Stomach (tissue), 9 donors: Measurements from ENCODE around the gene HECW1. TPM values are rescaled to one million over a fixed set of nuclear protein-coding genes. Genes with fewer than 3 reads are reported as not detected.

Experiments used
- DNase-seq, 2 donors: peaks; one replicate each; pipeline versions ENCODE4 v3.0.0 to v3.0.0-alpha.2; 2013 to 2019
- H3K27ac ChIP-seq, 5 donors: fragments of 200-600 bp in 4 of 5; sonication (generic) in 4 of 5; one replicate each; pipeline ENCODE4 v1.5.1; 2013 to 2019; ENCODE audit warnings: mild to moderate bottlenecking in 1 of 5, moderate library complexity in 1 of 5
- H3K27me3 ChIP-seq, 3 donors: fragments of 200-600 bp; sonication (generic); one replicate each; pipeline ENCODE4 v1.5.1; 2017 to 2019; ENCODE audit warnings: mixed run types in 1 of 3
- H3K36me3 ChIP-seq, 4 donors: fragments of 200-600 bp; sonication (generic); 1 replicate in 3 of 4; 2 replicates in 1 of 4; pipeline ENCODE4 v1.5.1; 2016 to 2019
- H3K4me1 ChIP-seq, 4 donors: fragments of 200-600 bp; sonication (generic); one replicate each; pipeline ENCODE4 v1.5.1; 2016 to 2019
- H3K4me3 ChIP-seq, 4 donors: fragments of 200-600 bp; sonication (generic) in 3 of 4; one replicate each; pipeline ENCODE4 v1.5.1; 2016 to 2019; ENCODE audit warnings: mild to moderate bottlenecking in 1 of 4
- H3K9me3 ChIP-seq, 4 donors: fragments of 200-600 bp; sonication (generic); one replicate each; pipeline ENCODE4 v1.5.1; 2016 to 2019
- CTCF ChIP-seq, 7 experiments: fragments of 450-650 bp in 4 of 7; fragments of 200-600 bp in 3 of 7; sonication (generic) in 3 of 7; IDR thresholded peaks; one replicate each; pipeline ENCODE4 v1.5.1; 2016 to 2019; ENCODE audit warnings: antibody characterized with exemption in 7 of 7, control low read depth in 2 of 7, mild to moderate bottlenecking in 1 of 7
- EP300 ChIP-seq: sonication (generic); formaldehyde crosslinking; IDR thresholded peaks from one replicate; pipeline ENCODE4 v1.6.1; 2017; ENCODE audit warnings: antibody characterized with exemption
- POLR2A ChIP-seq, 4 donors: fragments of 450-650 bp; IDR thresholded peaks; one replicate each; pipeline ENCODE4 v1.6.1; 2016; ENCODE audit warnings: antibody characterized with exemption in 4 of 4, control low read depth in 2 of 4, mild to moderate bottlenecking in 1 of 4, moderate library complexity in 1 of 4
- POLR2AphosphoS5 ChIP-seq, 3 donors: sonication (generic); formaldehyde crosslinking; IDR thresholded peaks; one replicate each; pipeline ENCODE4 v1.6.1; 2016; ENCODE audit warnings: antibody characterized with exemption in 3 of 3
- WGBS, 5 donors: extraction: QIAGEN DNeasy Blood & Tissue Kit in 3 of 5; methylation state at CpG; one replicate each; pipeline versions ENCODE4 v1.1.5 to v1.1.7; 2013 to 2018; 5-methylcytosine and 5-hydroxymethylcytosine counted together
- intact Hi-C: fragments of 100-400 bp; cut with DNase I; formaldehyde crosslinking; loops from one replicate; pipeline ENCODE4 v1.15.1; 2023; ENCODE audit warnings: low total_unique reads
- polyA plus RNA-seq, 3 donors: library from polyadenylated mRNA; stranded (reverse); fragments of 200-250 nt; gene quantifications; one replicate each; pipeline ENCODE4 v1.2.3, GENCODE V29; 2013
- total RNA-seq, 5 donors: library from RNA; depleted of rRNA; stranded (reverse); fragments of >200 nt; gene quantifications; one replicate each; pipeline versions ENCODE4 v1.1.0 to v1.2.3, GENCODE V29; 2014 to 2016
- donor health status: healthy with polysubstance abuse.
- donor health status: Bipolar disorder and iron deficiency.
- donor health status: healthy.

Gene HECW1
- total and polyA plus RNA-seq, 8 donors: 0.29 to 11.1 (median 1.4) TPM; not detected in 1

- H3K9me3 ChIP-seq: no peaks in the 10 kb centered on the region
- no peaks in the 10 kb centered on the region for H3K27me3 ChIP-seq
- no peak overlapping the region for H3K27ac ChIP-seq
- no peak for DNase-seq
- H3K4me1 ChIP-seq: no peaks in the 10 kb centered on the region
- no peak overlapping the region for H3K4me3 ChIP-seq
- intact Hi-C loops: no loop called here
- no peaks in the 10 kb centered on the region for H3K36me3 ChIP-seq
- 74 to 83% (median 77%) methylated on average over 9 of the region's 9 CpGs for WGBS, 5 donors
- TF ChIP-seq CTCF (IDR thresholded peaks at IDR 0.05) (no peak), EP300 (no peak), POLR2A (IDR thresholded peaks at IDR 0.05) (no peak), POLR2AphosphoS5 (IDR thresholded peaks at IDR 0.05) (no peak)
Measured at GRCh38 chr7:43313628-43314378, 201.4 kb downstream of the HECW1 start.

- TF ChIP-seq EP300 (no peak), CTCF (IDR thresholded peaks at IDR 0.05) (no peak), POLR2AphosphoS5 (IDR thresholded peaks at IDR 0.05) (no peak), POLR2A (IDR thresholded peaks at IDR 0.05) (no peak)
- H3K27me3 ChIP-seq: no peaks in the 10 kb centered on the region
- H3K9me3 ChIP-seq: no peaks in the 10 kb centered on the region
- H3K36me3 ChIP-seq: no peaks in the 10 kb centered on the region
- WGBS, 5 donors: 53 to 67% (median 65%) methylated on average over 7 of the region's 7 CpGs
- no peaks in the 10 kb centered on the region for H3K4me1 ChIP-seq
- no peak for DNase-seq
- no peak overlapping the region for H3K27ac ChIP-seq
- H3K4me3 ChIP-seq: no peak overlapping the region
- intact Hi-C loops: no loop called here
Measured at GRCh38 chr7:43314379-43315158, 202.1 kb downstream of the HECW1 start.

GRCh38 chr7:43317075-43317474 lies 204.6 kb downstream of the HECW1 start:
- H3K27me3 ChIP-seq: no peaks in the 10 kb centered on the region
- no peaks in the 10 kb centered on the region for H3K36me3 ChIP-seq
- no peak for TF ChIP-seq POLR2A (IDR thresholded peaks at IDR 0.05)
- no peak for TF ChIP-seq POLR2AphosphoS5 (IDR thresholded peaks at IDR 0.05)
- TF ChIP-seq CTCF (IDR thresholded peaks at IDR 0.05): no peak
- TF ChIP-seq EP300: no peak
- no peak overlapping the region for H3K27ac ChIP-seq
- H3K4me3 ChIP-seq: no peak overlapping the region
- H3K9me3 ChIP-seq: no peaks in the 10 kb centered on the region
- no peaks in the 10 kb centered on the region for H3K4me1 ChIP-seq
- intact Hi-C loops: no loop called here
- DNase-seq: no peak
- WGBS, 5 donors: 71 to 85% (median 75%) methylated on average over 5 to 6 of the region's 6 CpGs

GRCh38 chr7:43318188-43318770 lies 205.8 kb downstream of the HECW1 start:
- H3K9me3 ChIP-seq: no peaks in the 10 kb centered on the region
- H3K27ac ChIP-seq: no peak overlapping the region
- 59 to 78% (median 69%) methylated on average over 3 of the region's 3 CpGs for WGBS, 5 donors
- H3K4me1 ChIP-seq: no peaks in the 10 kb centered on the region
- H3K4me3 ChIP-seq: no peak overlapping the region
- intact Hi-C loops: no loop called here
- no peak for DNase-seq
- H3K27me3 ChIP-seq: no peaks in the 10 kb centered on the region
- no peaks in the 10 kb centered on the region for H3K36me3 ChIP-seq
- no peak for TF ChIP-seq CTCF (IDR thresholded peaks at IDR 0.05)
- no peak for TF ChIP-seq EP300
- TF ChIP-seq POLR2A (IDR thresholded peaks at IDR 0.05): no peak
- TF ChIP-seq POLR2AphosphoS5 (IDR thresholded peaks at IDR 0.05): no peak
